Mesothelial cell of epicardium (in vitro differentiated cells): ENCODE results near the gene HBD. TPM values are rescaled to one million over a fixed set of nuclear protein-coding genes. Genes with fewer than 3 reads are reported as not detected.

Experiments
- DNase-seq, 2 experiments: peaks; one replicate each; pipeline ENCODE4 v3.0.0; 2021; ENCODE audit warnings: low spot score in 2 of 2; ENCODE audit not compliant: unreplicated experiment in 2 of 2
- H3K27ac Mint-ChIP-seq: 2 replicates; pipeline ENCODE4 v1.8.0; 2021; ENCODE audit warnings: mixed read lengths
- H3K27me3 Mint-ChIP-seq: 2 replicates; pipeline ENCODE4 v1.8.0; 2021; ENCODE audit warnings: low read depth, mixed read lengths
- H3K36me3 Mint-ChIP-seq: 2 replicates; pipeline ENCODE4 v1.8.0; 2021; ENCODE audit warnings: mixed read lengths
- H3K4me1 Mint-ChIP-seq: 2 replicates; pipeline ENCODE4 v1.8.0; 2021; ENCODE audit warnings: mixed read lengths
- H3K4me3 Mint-ChIP-seq: 2 replicates; pipeline ENCODE4 v1.8.0; 2021; ENCODE audit warnings: mild to moderate bottlenecking, moderate library complexity, mixed read lengths
- H3K9me3 Mint-ChIP-seq: 2 replicates; pipeline ENCODE4 v1.8.0; 2021; ENCODE audit warnings: mixed read lengths
- CTCF ChIP-seq: fragments of 200-600 bp; sonication (generic); IDR thresholded peaks from one replicate; pipeline ENCODE4 v1.5.0; 2021; ENCODE audit warnings: antibody characterized with exemption; ENCODE audit not compliant: unreplicated experiment
- total RNA-seq: library from RNA; stranded (reverse); gene quantifications from 3 replicates; pipeline ENCODE4 v1.2.1, GENCODE V29; 2021

HBD gene
- total RNA-seq, 1 donor from 2014 or later = 3.0 TPM

- no peak for DNase-seq
- Mint-ChIP-seq H3K36me3 (no peaks in the 10 kb centered on the region), H3K27me3 (peaks cover 6% of the 10 kb centered on the region), H3K9me3 (no peaks in the 10 kb centered on the region), H3K4me1 (peaks cover 28% of the 10 kb centered on the region), H3K27ac (no peak overlapping the region), H3K4me3 (no peak overlapping the region)
- no peak for TF ChIP-seq CTCF
Measured at GRCh38 chr11:5245155-5245554, 10.9 kb upstream of the HBD start.

GRCh38 chr11:5243816-5244180 is 9.5 kb upstream of the HBD start:
- no peaks in the 10 kb centered on the region for H3K9me3 Mint-ChIP-seq
- no peak for DNase-seq
- H3K4me3 Mint-ChIP-seq = no peak overlapping the region
- no peak overlapping the region for H3K27ac Mint-ChIP-seq
- H3K36me3 Mint-ChIP-seq = no peaks in the 10 kb centered on the region
- no peak for TF ChIP-seq CTCF
- peaks cover 6% of the 10 kb centered on the region for H3K27me3 Mint-ChIP-seq
- H3K4me1 Mint-ChIP-seq = peaks cover 28% of the 10 kb centered on the region

GRCh38 chr11:5242933-5243815 is 8.9 kb upstream of the HBD start:
- Mint-ChIP-seq H3K4me3 (no peak overlapping the region), H3K36me3 (no peaks in the 10 kb centered on the region), H3K27ac (no peak overlapping the region), H3K27me3 (peaks cover 6% of the 10 kb centered on the region), H3K4me1 (peaks cover 28% of the 10 kb centered on the region), H3K9me3 (no peaks in the 10 kb centered on the region)
- DNase-seq = no peak
- no peak for TF ChIP-seq CTCF

GRCh38 chr11:5242208-5242607 is 7.9 kb upstream of the HBD start:
- TF ChIP-seq CTCF = no peak
- DNase-seq = no peak
- no peaks in the 10 kb centered on the region for H3K36me3 Mint-ChIP-seq
- no peaks in the 10 kb centered on the region for H3K9me3 Mint-ChIP-seq
- no peak overlapping the region for H3K4me3 Mint-ChIP-seq
- peaks cover 6% of the 10 kb centered on the region for H3K27me3 Mint-ChIP-seq
- H3K27ac Mint-ChIP-seq = no peak overlapping the region
- H3K4me1 Mint-ChIP-seq = peaks cover 25% of the 10 kb centered on the region

GRCh38 chr11:5241458-5241857 is 7.2 kb upstream of the HBD start:
- no peak for DNase-seq
- no peaks in the 10 kb centered on the region for H3K9me3 Mint-ChIP-seq
- no peak overlapping the region for H3K4me3 Mint-ChIP-seq
- H3K27ac Mint-ChIP-seq = no peak overlapping the region
- H3K36me3 Mint-ChIP-seq = no peaks in the 10 kb centered on the region
- H3K27me3 Mint-ChIP-seq = peaks cover 9% of the 10 kb centered on the region
- TF ChIP-seq CTCF = no peak
- peaks cover 17% of the 10 kb centered on the region for H3K4me1 Mint-ChIP-seq
